HG02623 (cell line): ENCODE measurements around the gene ZNF691.

Experiments used
- ATAC-seq: cut with Tn5 transposase; IDR thresholded peaks from one replicate; pipeline ENCODE4 v1.9.1; 2021; ENCODE audit warnings: moderate library complexity; ENCODE audit not compliant: unreplicated experiment

The ZNF691 gene

GRCh38 chr1:42831273-42831672 is 15.1 kb upstream of the ZNF691 start:
- ATAC-seq: no peak

- no peak for ATAC-seq
These were observed 13.7 kb upstream of the ZNF691 start for GRCh38 chr1:42832641-42833240.

GRCh38 chr1:42833981-42834380 is 12.4 kb upstream of the ZNF691 start:
- no peak for ATAC-seq

- no peak for ATAC-seq
These were observed 11.6 kb upstream of the ZNF691 start for GRCh38 chr1:42834803-42835202.

- no peak for ATAC-seq
These were observed 11.0 kb upstream of the ZNF691 start for GRCh38 chr1:42835422-42835821.

GRCh38 chr1:42837709-42838108 is 8.7 kb upstream of the ZNF691 start:
- ATAC-seq: no peak

GRCh38 chr1:42838482-42839190 is 7.8 kb upstream of the ZNF691 start:
- no peak for ATAC-seq

- no peak for ATAC-seq
These were observed 5.4 kb upstream of the ZNF691 start for GRCh38 chr1:42841010-42841409.

- ATAC-seq: no peak
These were observed 4.8 kb upstream of the ZNF691 start for GRCh38 chr1:42841440-42842147.

- no peak for ATAC-seq
These were observed 1.7 kb upstream of the ZNF691 start for GRCh38 chr1:42844592-42845140.

- no peak for ATAC-seq
These were observed 1.2 kb upstream of the ZNF691 start for GRCh38 chr1:42845193-42845592.

GRCh38 chr1:42845866-42846256 is 552 bp upstream of the ZNF691 start:
- ATAC-seq: no peak

- ATAC-seq: no peak
These were observed 740 bp downstream of the ZNF691 start for GRCh38 chr1:42847111-42847595.

GRCh38 chr1:42847721-42848460 is 1.5 kb downstream of the ZNF691 start:
- no peak for ATAC-seq

- ATAC-seq: no peak
These were observed 2.6 kb downstream of the ZNF691 start for GRCh38 chr1:42848823-42849537.

GRCh38 chr1:42849944-42850343 is 3.5 kb downstream of the ZNF691 start:
- ATAC-seq: no peak

GRCh38 chr1:42851420-42851819 is 5.0 kb downstream of the ZNF691 start:
- no peak for ATAC-seq

- ATAC-seq: no peak
These were observed 5.7 kb downstream of the ZNF691 start for GRCh38 chr1:42851960-42852607.

- no peak for ATAC-seq
These were observed 6.2 kb downstream of the ZNF691 start for GRCh38 chr1:42852608-42852980.
